HUES6 (cell line): ENCODE data around the gene ALDH3B1.

ENCODE experiments used
- H3K27ac ChIP-seq: 2 replicates; pipeline ENCODE4 v1.7.0; 2013; ENCODE audit warnings: low read depth, mild to moderate bottlenecking, low read length, inconsistent platforms
- H3K27me3 ChIP-seq: 2 replicates; pipeline ENCODE4 v1.6.1; 2013; ENCODE audit warnings: low read length; ENCODE audit not compliant: control insufficient read depth, insufficient read depth
- H3K36me3 ChIP-seq: 2 replicates; pipeline ENCODE4 v1.6.1; 2013; ENCODE audit warnings: low read length; ENCODE audit not compliant: control insufficient read depth, insufficient read depth
- H3K4me1 ChIP-seq: 2 replicates; pipeline ENCODE4 v1.6.1; 2013; ENCODE audit warnings: low read length; ENCODE audit not compliant: control insufficient read depth, insufficient read depth
- H3K4me3 ChIP-seq: 2 replicates; pipeline ENCODE4 v1.5.1; 2013; ENCODE audit warnings: low read depth, low read length
- H3K9ac ChIP-seq: one replicate; pipeline ENCODE4 v1.6.1; 2013; ENCODE audit warnings: mild to moderate bottlenecking, low read length
- H3K9me3 ChIP-seq: 2 replicates; pipeline ENCODE4 v1.6.1; 2013; ENCODE audit warnings: low read depth, low read length; ENCODE audit not compliant: control insufficient read depth, insufficient read depth

Gene ALDH3B1

DNA sequence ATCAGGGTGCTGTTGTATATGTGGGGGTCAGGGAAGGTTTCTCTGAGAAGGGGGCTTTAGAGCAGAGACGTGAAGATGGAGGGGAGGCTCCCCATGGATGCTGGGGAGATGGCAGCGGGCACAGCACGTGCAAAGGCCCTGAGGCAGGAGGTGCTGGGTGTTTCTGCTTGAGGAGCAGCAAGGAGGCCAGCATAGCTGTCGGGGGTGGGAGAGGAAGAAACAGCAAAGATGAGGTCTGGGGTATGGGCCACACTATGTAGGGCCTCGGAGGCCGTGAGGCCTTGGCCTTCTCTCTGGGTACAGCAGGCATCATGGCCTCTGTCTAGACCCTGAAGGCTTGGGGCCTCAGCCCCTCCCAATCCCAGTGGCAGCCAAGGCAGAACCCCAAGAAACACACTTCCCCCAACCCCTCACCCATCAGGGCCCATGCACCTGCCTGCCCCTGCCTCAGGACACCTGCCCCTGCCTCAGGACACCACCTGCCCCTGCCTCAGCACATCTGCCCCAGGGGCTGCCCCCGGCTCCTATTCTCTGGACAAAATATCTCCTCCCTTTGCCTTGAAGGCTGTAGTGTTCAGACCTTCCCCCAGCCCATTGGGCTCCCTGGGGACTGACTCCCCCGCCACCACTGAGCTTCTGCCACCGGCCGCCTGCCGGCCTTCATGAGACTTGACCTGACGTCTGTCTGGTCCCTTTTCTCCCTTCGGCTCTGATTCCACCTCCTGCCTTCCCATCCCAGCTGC is 6.2 kb downstream of the ALDH3B1 start:
- Histone ChIP-seq H3K4me1 (peaks cover 12% of the 10 kb centered on the region), H3K9me3 (no peaks in the 10 kb centered on the region), H3K4me3 (no peak overlapping the region), H3K9ac (no peak overlapping the region), H3K27me3 (no peaks in the 10 kb centered on the region), H3K36me3 (no peaks in the 10 kb centered on the region), H3K27ac (no peak overlapping the region)

- H3K4me3 ChIP-seq, result no peak overlapping the region
- H3K27me3 ChIP-seq, result no peaks in the 10 kb centered on the region
- H3K4me1 ChIP-seq, result peaks cover 12% of the 10 kb centered on the region
- no peaks in the 10 kb centered on the region for H3K9me3 ChIP-seq
- no peaks in the 10 kb centered on the region for H3K36me3 ChIP-seq
- H3K9ac ChIP-seq, result no peak overlapping the region
- H3K27ac ChIP-seq, result no peak overlapping the region
Measured at GRCh38 chr11:68016904-68017817, 7.0 kb downstream of the ALDH3B1 start.

GRCh38 chr11:68017980-68018729 is 8.0 kb downstream of the ALDH3B1 start:
- no peak overlapping the region for H3K27ac ChIP-seq
- no peaks in the 10 kb centered on the region for H3K36me3 ChIP-seq
- H3K9me3 ChIP-seq, result no peaks in the 10 kb centered on the region
- H3K4me3 ChIP-seq, result no peak overlapping the region
- H3K27me3 ChIP-seq, result no peaks in the 10 kb centered on the region
- peaks cover 12% of the 10 kb centered on the region for H3K4me1 ChIP-seq
- no peak overlapping the region for H3K9ac ChIP-seq

DNA sequence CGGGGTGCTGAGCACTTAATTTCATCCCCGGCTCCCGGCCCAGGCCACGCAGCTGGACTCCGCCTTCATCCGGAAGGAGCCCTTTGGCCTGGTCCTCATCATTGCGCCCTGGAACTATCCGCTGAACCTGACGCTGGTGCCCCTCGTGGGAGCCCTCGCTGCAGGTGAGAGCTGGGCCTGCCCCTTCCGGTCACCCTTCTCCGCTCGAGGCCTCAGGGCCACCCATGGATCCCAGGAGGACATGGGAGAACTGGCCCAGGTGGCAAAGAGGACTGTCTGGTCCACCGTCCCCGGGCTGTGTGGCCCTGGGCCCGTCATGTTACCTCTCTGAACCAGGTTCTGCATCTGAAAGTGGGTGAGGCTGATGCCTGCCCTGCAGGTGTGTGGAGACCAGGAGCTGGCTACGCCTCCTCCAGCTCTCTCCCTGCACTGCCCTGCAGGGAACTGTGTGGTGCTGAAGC is 8.6 kb downstream of the ALDH3B1 start:
- Histone ChIP-seq H3K27me3 (no peaks in the 10 kb centered on the region), H3K27ac (no peak overlapping the region), H3K36me3 (no peaks in the 10 kb centered on the region), H3K9ac (no peak overlapping the region), H3K4me1 (peaks cover 12% of the 10 kb centered on the region), H3K4me3 (no peak overlapping the region), H3K9me3 (no peaks in the 10 kb centered on the region)

DNA sequence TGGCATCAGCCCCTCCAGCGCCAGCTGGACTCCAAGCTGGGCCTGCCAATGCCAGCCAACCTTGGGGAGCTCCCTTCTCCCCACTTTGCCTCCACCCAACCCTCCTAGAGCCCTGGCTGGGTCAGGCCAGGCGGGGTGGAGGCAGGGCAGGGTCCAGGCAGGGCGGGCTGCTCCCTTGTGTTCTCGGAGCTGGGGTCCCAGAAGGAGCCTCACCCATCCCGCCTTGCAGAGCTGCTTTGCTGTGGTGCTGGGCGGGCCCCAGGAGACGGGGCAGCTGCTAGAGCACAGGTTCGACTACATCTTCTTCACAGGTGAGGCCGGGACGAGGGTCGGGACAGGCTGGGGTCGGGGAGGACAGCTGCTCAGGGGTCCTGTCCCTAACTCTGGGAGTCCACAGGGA is 9.4 kb downstream of the ALDH3B1 start:
- H3K4me1 ChIP-seq, result peaks cover 12% of the 10 kb centered on the region
- H3K9ac ChIP-seq, result no peak overlapping the region
- no peaks in the 10 kb centered on the region for H3K27me3 ChIP-seq
- no peak overlapping the region for H3K4me3 ChIP-seq
- no peak overlapping the region for H3K27ac ChIP-seq
- no peaks in the 10 kb centered on the region for H3K36me3 ChIP-seq
- no peaks in the 10 kb centered on the region for H3K9me3 ChIP-seq

DNA sequence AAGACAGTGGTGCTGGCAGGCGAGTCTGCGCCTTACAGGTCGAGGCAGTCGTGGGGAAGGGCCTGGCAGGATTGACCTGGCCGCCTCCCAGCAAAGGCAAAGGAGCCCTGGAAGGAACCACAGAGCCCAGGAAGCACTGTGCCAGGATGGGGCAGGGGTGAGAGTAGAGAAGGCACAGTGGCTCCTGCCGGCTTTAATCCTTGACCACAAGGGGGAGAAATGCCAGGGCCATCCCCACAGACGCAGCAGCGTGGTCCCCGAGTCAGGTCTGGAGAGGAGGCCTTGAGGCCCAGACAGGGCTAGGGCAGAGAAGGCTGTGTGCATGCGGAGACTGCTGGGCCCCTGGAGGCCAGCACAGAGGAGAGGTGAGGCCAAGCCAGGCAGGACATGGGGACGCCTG is 10.4 kb downstream of the ALDH3B1 start:
- Histone ChIP-seq H3K4me3 (no peak overlapping the region), H3K9me3 (no peaks in the 10 kb centered on the region), H3K4me1 (peaks cover 12% of the 10 kb centered on the region), H3K27me3 (no peaks in the 10 kb centered on the region), H3K36me3 (0 out of 2 replicates have a peak, but pooled peaks cover 2% of the 10 kb centered on the region), H3K27ac (no peak overlapping the region), H3K9ac (no peak overlapping the region)

- Histone ChIP-seq H3K4me1 (peaks cover 12% of the 10 kb centered on the region), H3K4me3 (no peak overlapping the region), H3K27ac (no peak overlapping the region), H3K9ac (no peak overlapping the region), H3K27me3 (no peaks in the 10 kb centered on the region), H3K9me3 (no peaks in the 10 kb centered on the region), H3K36me3 (0 out of 2 replicates have a peak, but pooled peaks cover 3% of the 10 kb centered on the region)
Measured at GRCh38 chr11:68021167-68021787, 11.2 kb downstream of the ALDH3B1 start.

- Histone ChIP-seq H3K9me3 (no peaks in the 10 kb centered on the region), H3K9ac (no peak overlapping the region), H3K4me3 (no peak overlapping the region), H3K36me3 (0 out of 2 replicates have a peak, but pooled peaks cover 3% of the 10 kb centered on the region), H3K27me3 (no peaks in the 10 kb centered on the region), H3K27ac (no peak overlapping the region), H3K4me1 (peaks cover 8% of the 10 kb centered on the region)
Measured at GRCh38 chr11:68022531-68022930, 12.4 kb downstream of the ALDH3B1 start.

GRCh38 chr11:68024508-68024907 is 14.4 kb downstream of the ALDH3B1 start:
- H3K27me3 ChIP-seq, result no peaks in the 10 kb centered on the region
- H3K9me3 ChIP-seq, result no peaks in the 10 kb centered on the region
- peaks cover 16% of the 10 kb centered on the region for H3K4me1 ChIP-seq
- no peak overlapping the region for H3K4me3 ChIP-seq
- H3K27ac ChIP-seq, result no peak overlapping the region
- 0 out of 2 replicates have a peak, but pooled peaks cover 3% of the 10 kb centered on the region for H3K36me3 ChIP-seq
- no peak overlapping the region for H3K9ac ChIP-seq

DNA sequence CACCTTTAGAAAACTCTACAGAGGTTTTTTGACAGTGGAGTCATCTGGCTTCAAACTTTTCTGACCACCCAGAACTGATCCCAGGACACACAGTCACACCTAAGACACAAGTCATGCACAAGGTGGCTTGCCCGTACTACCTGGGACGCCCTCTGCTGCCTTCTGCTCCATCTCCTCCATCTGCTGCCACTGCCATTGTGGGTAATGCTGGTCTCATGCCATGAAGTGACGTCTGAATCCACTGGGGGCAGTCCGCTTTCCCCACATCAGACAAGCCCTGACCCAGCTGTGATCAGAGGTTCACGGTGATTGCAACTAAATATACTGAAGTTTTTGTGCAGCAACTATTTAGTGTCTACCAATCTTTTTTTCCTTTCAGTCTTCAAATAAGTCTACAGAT is 14.9 kb downstream of the ALDH3B1 start:
- no peaks in the 10 kb centered on the region for H3K27me3 ChIP-seq
- H3K36me3 ChIP-seq, result 0 out of 2 replicates have a peak, but pooled peaks cover 3% of the 10 kb centered on the region
- peaks cover 20% of the 10 kb centered on the region for H3K4me1 ChIP-seq
- no peak overlapping the region for H3K9ac ChIP-seq
- H3K9me3 ChIP-seq, result no peaks in the 10 kb centered on the region
- no peak overlapping the region for H3K4me3 ChIP-seq
- no peak overlapping the region for H3K27ac ChIP-seq
